Astrocyte (in vitro differentiated cells and primary cell): ENCODE measurements around the gene MEGF11. TPM values are rescaled to one million over a fixed set of nuclear protein-coding genes. Genes with fewer than 3 reads are reported as not detected.

Source experiments
- DNase-seq: peaks from one replicate; pipeline ENCODE4 v3.0.0-alpha.2; 2010; ENCODE audit warnings: low read depth
- FAIRE-seq: peaks from 2 replicates; lab custom pipeline; 2011; peaks lifted over from hg19 to GRCh38; lab: Jason Lieb, UNC
- H2AFZ ChIP-seq: 2 replicates; pipeline ENCODE4 v1.6.0; 2012; ENCODE audit warnings: low read depth, low read length, inconsistent platforms
- H3K27ac ChIP-seq: 2 replicates; pipeline ENCODE4 v1.5.1; 2011; ENCODE audit warnings: low read depth, low read length, inconsistent platforms
- H3K27me3 ChIP-seq: 2 replicates; pipeline ENCODE4 v1.6.0; 2011; ENCODE audit warnings: low read length, inconsistent platforms; ENCODE audit not compliant: insufficient read depth
- H3K36me3 ChIP-seq: 2 replicates; pipeline ENCODE4 v1.5.1; 2011; ENCODE audit warnings: low read length, inconsistent platforms; ENCODE audit not compliant: insufficient read depth
- H3K4me1 ChIP-seq: 2 replicates; pipeline ENCODE4 v1.5.1; 2011; ENCODE audit warnings: low read length, inconsistent platforms; ENCODE audit not compliant: insufficient read depth
- H3K4me2 ChIP-seq: 2 replicates; pipeline ENCODE4 v1.6.0; 2012; ENCODE audit warnings: low read length, inconsistent platforms
- H3K4me3 ChIP-seq: 2 replicates; pipeline ENCODE4 v1.5.1; 2011; ENCODE audit warnings: low read depth, mild to moderate bottlenecking, low read length, inconsistent platforms; ENCODE audit not compliant: insufficient read depth
- H3K79me2 ChIP-seq: 2 replicates; pipeline ENCODE4 v1.6.0; 2012; ENCODE audit warnings: mild to moderate bottlenecking, low read length, inconsistent platforms; ENCODE audit not compliant: insufficient read depth
- H3K9ac ChIP-seq: 2 replicates; pipeline ENCODE4 v1.6.0; 2012; ENCODE audit warnings: mild to moderate bottlenecking, low read length, inconsistent platforms
- H3K9me3 ChIP-seq: 2 replicates; pipeline ENCODE4 v1.5.1; 2012; ENCODE audit warnings: low read depth, mild to moderate bottlenecking, low read length, inconsistent platforms; ENCODE audit not compliant: insufficient read depth
- H4K20me1 ChIP-seq: 2 replicates; pipeline ENCODE4 v1.6.0; 2012; ENCODE audit warnings: low read length, inconsistent platforms; ENCODE audit not compliant: insufficient read depth
- H3K27ac Mint-ChIP-seq: one replicate; pipeline ENCODE4 v1.8.0; 2021; ENCODE audit warnings: mild to moderate bottlenecking, mixed read lengths; ENCODE audit not compliant: unreplicated experiment
- H3K27me3 Mint-ChIP-seq: one replicate; pipeline ENCODE4 v1.8.0; 2021; ENCODE audit warnings: low read depth, mixed read lengths; ENCODE audit not compliant: unreplicated experiment
- H3K36me3 Mint-ChIP-seq: one replicate; pipeline ENCODE4 v1.8.0; 2021; ENCODE audit warnings: low read depth, mixed read lengths; ENCODE audit not compliant: unreplicated experiment
- H3K4me1 Mint-ChIP-seq: one replicate; pipeline ENCODE4 v1.8.0; 2021; ENCODE audit warnings: low read depth, mixed read lengths; ENCODE audit not compliant: unreplicated experiment
- H3K4me3 Mint-ChIP-seq: one replicate; pipeline ENCODE4 v1.8.0; 2021; ENCODE audit warnings: mild to moderate bottlenecking, moderate library complexity, mixed read lengths; ENCODE audit not compliant: unreplicated experiment
- H3K9me3 Mint-ChIP-seq: one replicate; pipeline ENCODE4 v1.8.0; 2021; ENCODE audit warnings: mild to moderate bottlenecking, mixed read lengths; ENCODE audit not compliant: unreplicated experiment
- EZH2 ChIP-seq: IDR thresholded peaks from 2 replicates; pipeline ENCODE4 v1.6.1; 2012; ENCODE audit warnings: mild to moderate bottlenecking, low read length, inconsistent platforms; ENCODE audit not compliant: insufficient read depth
- total RNA-seq: library from RNA; stranded (reverse); gene quantifications from 2 replicates; pipeline ENCODE4 v1.2.1, GENCODE V29; 2021
- TF ChIP-seq, protein P1 (sequence below): IDR thresholded peaks from 2 replicates; pipeline ENCODE4 v1.5.1; 2011; ENCODE audit warnings: low read depth, mild to moderate bottlenecking, inconsistent platforms, low read length, moderate library complexity; ENCODE audit not compliant: insufficient read depth

MEGF11 gene
- total RNA-seq, 1 donor from 2014 or later, result 0.16 TPM

DNA sequence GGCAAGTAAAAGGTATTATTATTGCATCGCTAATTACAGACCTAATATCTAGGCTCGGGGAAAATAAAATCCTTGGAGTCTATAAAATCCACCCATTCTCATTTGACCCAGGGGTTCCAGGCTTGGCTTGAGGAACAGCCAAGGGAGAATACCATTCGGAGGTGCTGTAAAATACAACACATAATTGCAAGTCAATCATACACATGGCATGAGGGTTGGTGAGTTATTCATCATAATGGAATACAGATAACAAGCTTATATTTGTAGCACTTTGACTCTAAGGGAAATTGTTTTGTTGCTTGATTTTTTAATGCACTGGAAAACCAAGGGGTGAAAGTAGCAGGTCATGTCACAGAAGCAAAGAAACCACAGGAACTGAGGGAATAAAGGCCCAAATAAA, 23.0 kb upstream of the MEGF11 start:
- Mint-ChIP-seq H3K4me1 (no peaks in the 10 kb centered on the region), H3K27ac (no peak overlapping the region), H3K4me3 (no peak overlapping the region), H3K36me3 (no peaks in the 10 kb centered on the region), H3K27me3 (peaks cover 28% of the 10 kb centered on the region), H3K9me3 (peaks cover 2% of the 10 kb centered on the region)
- no peaks in the 10 kb centered on the region for H3K9me3 ChIP-seq
- no peak overlapping the region for H3K4me2 ChIP-seq
- H3K4me1 ChIP-seq, result no peaks in the 10 kb centered on the region
- no peak for TF ChIP-seq EZH2
- TF ChIP-seq, protein P1, sequence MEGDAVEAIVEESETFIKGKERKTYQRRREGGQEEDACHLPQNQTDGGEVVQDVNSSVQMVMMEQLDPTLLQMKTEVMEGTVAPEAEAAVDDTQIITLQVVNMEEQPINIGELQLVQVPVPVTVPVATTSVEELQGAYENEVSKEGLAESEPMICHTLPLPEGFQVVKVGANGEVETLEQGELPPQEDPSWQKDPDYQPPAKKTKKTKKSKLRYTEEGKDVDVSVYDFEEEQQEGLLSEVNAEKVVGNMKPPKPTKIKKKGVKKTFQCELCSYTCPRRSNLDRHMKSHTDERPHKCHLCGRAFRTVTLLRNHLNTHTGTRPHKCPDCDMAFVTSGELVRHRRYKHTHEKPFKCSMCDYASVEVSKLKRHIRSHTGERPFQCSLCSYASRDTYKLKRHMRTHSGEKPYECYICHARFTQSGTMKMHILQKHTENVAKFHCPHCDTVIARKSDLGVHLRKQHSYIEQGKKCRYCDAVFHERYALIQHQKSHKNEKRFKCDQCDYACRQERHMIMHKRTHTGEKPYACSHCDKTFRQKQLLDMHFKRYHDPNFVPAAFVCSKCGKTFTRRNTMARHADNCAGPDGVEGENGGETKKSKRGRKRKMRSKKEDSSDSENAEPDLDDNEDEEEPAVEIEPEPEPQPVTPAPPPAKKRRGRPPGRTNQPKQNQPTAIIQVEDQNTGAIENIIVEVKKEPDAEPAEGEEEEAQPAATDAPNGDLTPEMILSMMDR, result no peak
- no peaks in the 10 kb centered on the region for H3K79me2 ChIP-seq
- no peak for FAIRE-seq
- H2AFZ ChIP-seq, result no peak overlapping the region
- no peak overlapping the region for H3K4me3 ChIP-seq
- H4K20me1 ChIP-seq, result no peaks in the 10 kb centered on the region
- H3K27me3 ChIP-seq, result peaks cover 11% of the 10 kb centered on the region
- no peak for DNase-seq
- H3K36me3 ChIP-seq, result no peaks in the 10 kb centered on the region
- no peak overlapping the region for H3K9ac ChIP-seq
- no peak overlapping the region for H3K27ac ChIP-seq

DNA sequence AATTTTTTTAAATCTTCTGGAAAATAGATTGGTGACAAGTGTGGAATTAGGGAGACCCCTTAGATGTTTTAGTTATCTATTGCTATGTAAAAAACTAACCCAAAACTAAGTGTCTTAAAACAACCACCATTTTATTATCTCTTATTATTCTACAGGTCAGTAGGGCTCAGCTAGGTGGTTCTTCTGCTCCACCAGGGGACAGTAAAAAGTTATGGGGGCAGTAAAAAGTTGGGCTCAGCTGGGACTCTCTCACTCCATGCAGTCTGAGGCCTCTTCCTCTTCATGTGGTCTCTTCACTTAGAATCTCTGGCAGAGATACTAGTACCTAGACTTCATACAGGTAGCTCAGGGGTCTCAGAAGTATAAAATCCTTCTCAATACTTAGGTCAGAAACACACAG, 21.8 kb upstream of the MEGF11 start:
- H3K27me3 Mint-ChIP-seq, result peaks cover 25% of the 10 kb centered on the region
- no peaks in the 10 kb centered on the region for H4K20me1 ChIP-seq
- no peak overlapping the region for H3K4me2 ChIP-seq
- no peaks in the 10 kb centered on the region for H3K4me1 ChIP-seq
- H3K36me3 Mint-ChIP-seq, result no peaks in the 10 kb centered on the region
- no peak overlapping the region for H3K27ac Mint-ChIP-seq
- no peaks in the 10 kb centered on the region for H3K9me3 ChIP-seq
- TF ChIP-seq, protein P1, result no peak
- TF ChIP-seq EZH2, result no peak
- no peak overlapping the region for H3K27ac ChIP-seq
- H3K79me2 ChIP-seq, result no peaks in the 10 kb centered on the region
- FAIRE-seq, result no peak
- no peaks in the 10 kb centered on the region for H3K36me3 ChIP-seq
- no peak overlapping the region for H3K4me3 ChIP-seq
- H3K9me3 Mint-ChIP-seq, result peaks cover 2% of the 10 kb centered on the region
- H3K4me1 Mint-ChIP-seq, result no peaks in the 10 kb centered on the region
- no peak overlapping the region for H2AFZ ChIP-seq
- H3K9ac ChIP-seq, result no peak overlapping the region
- H3K4me3 Mint-ChIP-seq, result no peak overlapping the region
- peaks cover 11% of the 10 kb centered on the region for H3K27me3 ChIP-seq
- DNase-seq, result no peak

DNA sequence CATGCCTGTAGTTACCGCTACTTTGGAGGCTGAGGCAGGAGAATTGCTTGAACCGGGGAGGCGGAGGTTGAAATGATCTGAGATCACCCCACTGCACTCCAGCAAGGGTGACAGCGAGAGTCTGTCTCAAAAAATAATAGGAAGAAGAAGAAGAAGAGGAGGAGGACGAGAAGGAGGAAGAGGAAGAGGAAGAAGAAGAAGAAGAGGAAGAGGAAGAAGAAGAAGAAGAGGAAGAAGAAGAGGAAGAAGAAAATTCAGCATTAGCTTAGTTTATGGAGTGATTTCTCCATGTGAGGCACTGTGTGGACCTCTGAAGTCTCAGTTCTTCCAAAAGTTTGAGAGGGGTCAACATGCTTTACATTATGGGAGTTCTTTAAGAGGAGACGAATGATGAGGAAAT, 17.4 kb upstream of the MEGF11 start:
- Mint-ChIP-seq H3K4me3 (no peak overlapping the region), H3K36me3 (no peaks in the 10 kb centered on the region), H3K4me1 (peaks cover 5% of the 10 kb centered on the region), H3K9me3 (no peaks in the 10 kb centered on the region), H3K27ac (no peak overlapping the region), H3K27me3 (peaks cover 4% of the 10 kb centered on the region)
- H3K36me3 ChIP-seq, result no peaks in the 10 kb centered on the region
- no peak for FAIRE-seq
- no peak overlapping the region for H2AFZ ChIP-seq
- H3K27me3 ChIP-seq, result no peaks in the 10 kb centered on the region
- TF ChIP-seq, protein P1, result no peak
- no peak for TF ChIP-seq EZH2
- H3K4me2 ChIP-seq, result no peak overlapping the region
- H4K20me1 ChIP-seq, result no peaks in the 10 kb centered on the region
- DNase-seq, result no peak
- no peaks in the 10 kb centered on the region for H3K9me3 ChIP-seq
- no peaks in the 10 kb centered on the region for H3K4me1 ChIP-seq
- no peak overlapping the region for H3K9ac ChIP-seq
- no peak overlapping the region for H3K4me3 ChIP-seq
- no peak overlapping the region for H3K27ac ChIP-seq
- H3K79me2 ChIP-seq, result no peaks in the 10 kb centered on the region
